Stimulated activated effector memory CD8-positive, alpha-beta T cell treated with anti-CD3 and anti-CD28 coated beads, Interleukin-12 subunit alpha, Interleukin-12 subunit beta, amount 100 ng/mL, for 72 hours (primary cell): ENCODE results near the gene LUZP2.
A peak's percentile ranks its signal among the peaks of the same experiment; 100 is the strongest.

ENCODE experiments used
- ATAC-seq: fragments of 150-1000 bp; cut with Tn5 transposase; 2 replicates; pipeline ENCODE4 v1.10.0; 2021
- DNase-seq, 2 donors: peaks; one replicate each; pipeline ENCODE4 v3.0.0; 2021 to 2022; ENCODE audit warnings: low spot score in 2 of 2
- H3K27ac Mint-ChIP-seq: one replicate; pipeline ENCODE4 v1.8.0; 2022; ENCODE audit warnings: mild to moderate bottlenecking, mixed read lengths
- H3K36me3 Mint-ChIP-seq: one replicate; pipeline ENCODE4 v1.8.0; 2022; ENCODE audit warnings: mild to moderate bottlenecking, mixed read lengths
- H3K4me1 Mint-ChIP-seq: one replicate; pipeline ENCODE4 v1.8.0; 2022; ENCODE audit warnings: mixed read lengths
- H3K4me3 Mint-ChIP-seq: one replicate; pipeline ENCODE4 v1.8.0; 2022; ENCODE audit warnings: mild to moderate bottlenecking, mixed read lengths
- H3K9me3 Mint-ChIP-seq: one replicate; pipeline ENCODE4 v1.8.0; 2022; ENCODE audit warnings: mixed read lengths

The LUZP2 gene

DNA sequence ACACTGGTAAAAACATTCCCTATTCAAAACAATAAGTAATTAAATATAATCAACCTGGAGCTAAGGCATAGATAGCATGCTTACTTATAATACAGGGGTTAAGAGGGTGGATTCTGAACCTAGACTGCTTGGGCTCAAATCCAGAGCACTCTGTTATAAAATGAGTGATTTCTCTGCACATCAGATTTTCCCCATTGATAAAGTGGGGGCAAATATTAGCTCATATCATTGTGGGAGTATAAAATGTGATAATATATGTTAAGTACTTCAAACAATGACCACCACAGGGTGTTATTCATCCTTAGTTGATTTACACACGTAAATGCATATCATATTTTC lies 139.4 kb downstream of the LUZP2 start:
- Mint-ChIP-seq H3K4me1 (no peaks in the 10 kb centered on the region), H3K4me3 (no peak overlapping the region), H3K36me3 (no peaks in the 10 kb centered on the region), H3K27ac (no peak overlapping the region), H3K9me3 (peaks cover 8% of the 10 kb centered on the region)
- DNase-seq: no peak
- no peak for ATAC-seq

DNA sequence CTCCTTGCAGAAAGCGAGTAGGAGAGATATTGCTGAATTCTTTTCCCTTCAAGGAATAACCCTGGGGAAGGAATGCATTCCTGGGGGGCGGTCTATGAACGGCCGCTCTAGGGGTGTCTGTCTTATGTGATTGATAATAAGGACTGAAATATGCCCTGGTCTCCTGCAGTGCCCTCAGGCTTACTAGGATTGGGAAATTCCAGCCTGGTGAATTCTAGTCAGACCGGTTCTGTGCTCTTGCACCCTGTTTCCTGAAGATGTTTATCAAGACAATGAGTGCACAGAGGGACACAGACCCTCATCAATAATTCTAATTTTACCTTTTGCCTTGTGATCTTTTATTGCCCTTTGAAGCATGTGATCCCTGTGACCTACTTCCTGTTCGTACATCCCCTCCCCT lies 140.7 kb downstream of the LUZP2 start:
- Mint-ChIP-seq H3K4me3 (no peak overlapping the region), H3K4me1 (no peaks in the 10 kb centered on the region), H3K9me3 (peaks cover 8% of the 10 kb centered on the region), H3K27ac (no peak overlapping the region), H3K36me3 (no peaks in the 10 kb centered on the region)
- ATAC-seq: no peak
- DNase-seq: no peak

- Mint-ChIP-seq H3K4me3 (no peak overlapping the region), H3K36me3 (no peaks in the 10 kb centered on the region), H3K4me1 (no peaks in the 10 kb centered on the region), H3K27ac (no peak overlapping the region), H3K9me3 (peaks cover 9% of the 10 kb centered on the region)
- no peak for ATAC-seq
- DNase-seq: no peak
Observed at GRCh38 chr11:24642648-24643047, 145.8 kb downstream of the LUZP2 start.

- Mint-ChIP-seq H3K36me3 (no peaks in the 10 kb centered on the region), H3K4me3 (no peak overlapping the region), H3K4me1 (no peaks in the 10 kb centered on the region), H3K27ac (no peak overlapping the region), H3K9me3 (peaks cover 14% of the 10 kb centered on the region)
- ATAC-seq (no peak), DNase-seq (no peak)
Observed at GRCh38 chr11:24645563-24645962, 148.7 kb downstream of the LUZP2 start.

- Mint-ChIP-seq H3K36me3 (no peaks in the 10 kb centered on the region), H3K4me3 (no peak overlapping the region), H3K9me3 (peaks cover 19% of the 10 kb centered on the region), H3K27ac (no peak overlapping the region), H3K4me1 (no peaks in the 10 kb centered on the region)
- no peak for DNase-seq
- ATAC-seq: no peak
Observed at GRCh38 chr11:24651873-24652272, 155.0 kb downstream of the LUZP2 start.

- ATAC-seq (no peak), DNase-seq (no peak)
- no peaks in the 10 kb centered on the region for H3K36me3 Mint-ChIP-seq
- no peak overlapping the region for H3K4me3 Mint-ChIP-seq
- H3K9me3 Mint-ChIP-seq: peaks cover 11% of the 10 kb centered on the region
- no peak overlapping the region for H3K27ac Mint-ChIP-seq
- no peaks in the 10 kb centered on the region for H3K4me1 Mint-ChIP-seq
Observed at GRCh38 chr11:24653901-24654300, 157.0 kb downstream of the LUZP2 start.

DNA sequence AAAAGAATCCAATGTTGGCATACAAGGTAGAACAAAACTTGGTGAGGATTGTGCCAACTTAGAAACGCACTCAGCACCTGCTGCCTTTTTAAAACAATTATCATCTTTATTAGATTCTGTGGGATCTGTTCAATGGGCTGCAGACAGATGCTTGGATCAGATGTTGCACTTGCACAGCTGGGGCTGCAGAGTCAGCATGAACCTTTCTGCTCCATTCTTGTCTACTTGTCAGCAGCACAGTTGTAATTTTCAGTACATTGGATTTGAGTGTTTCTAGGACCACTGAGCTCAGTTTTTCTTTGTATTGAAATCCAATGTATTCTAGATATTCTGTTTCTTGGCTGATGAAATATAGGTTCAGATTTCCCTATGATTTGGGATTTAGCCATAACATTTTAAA lies 164.5 kb downstream of the LUZP2 start:
- H3K4me1 Mint-ChIP-seq: no peaks in the 10 kb centered on the region
- H3K27ac Mint-ChIP-seq: no peak overlapping the region
- DNase-seq (no peak), ATAC-seq (no peak)
- H3K4me3 Mint-ChIP-seq: no peak overlapping the region
- H3K9me3 Mint-ChIP-seq: peaks cover 7% of the 10 kb centered on the region
- H3K36me3 Mint-ChIP-seq: no peaks in the 10 kb centered on the region

DNA sequence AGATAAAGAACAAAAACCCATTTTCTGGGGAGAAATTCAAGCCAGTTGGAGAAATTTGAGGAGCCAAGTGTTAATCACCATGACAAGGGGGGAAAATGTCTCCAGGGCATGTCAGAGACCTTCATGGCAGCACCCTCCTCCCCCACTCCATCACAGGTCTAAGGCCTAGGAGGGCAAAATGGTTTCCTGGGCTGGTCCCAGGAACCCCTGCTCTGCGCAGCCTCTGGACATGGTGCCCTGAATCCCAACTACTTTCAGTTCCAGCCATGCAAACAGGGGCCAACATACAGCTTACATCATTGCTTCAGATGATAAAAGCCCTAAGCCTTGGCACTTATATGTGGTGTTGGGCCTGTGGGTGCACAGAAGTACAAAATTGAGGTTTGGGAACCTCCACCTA lies 167.5 kb downstream of the LUZP2 start:
- no peaks in the 10 kb centered on the region for H3K36me3 Mint-ChIP-seq
- H3K4me1 Mint-ChIP-seq: no peaks in the 10 kb centered on the region
- no peak for ATAC-seq
- no peak overlapping the region for H3K27ac Mint-ChIP-seq
- no peak overlapping the region for H3K4me3 Mint-ChIP-seq
- H3K9me3 Mint-ChIP-seq: peaks cover 7% of the 10 kb centered on the region
- no peak for DNase-seq

DNA sequence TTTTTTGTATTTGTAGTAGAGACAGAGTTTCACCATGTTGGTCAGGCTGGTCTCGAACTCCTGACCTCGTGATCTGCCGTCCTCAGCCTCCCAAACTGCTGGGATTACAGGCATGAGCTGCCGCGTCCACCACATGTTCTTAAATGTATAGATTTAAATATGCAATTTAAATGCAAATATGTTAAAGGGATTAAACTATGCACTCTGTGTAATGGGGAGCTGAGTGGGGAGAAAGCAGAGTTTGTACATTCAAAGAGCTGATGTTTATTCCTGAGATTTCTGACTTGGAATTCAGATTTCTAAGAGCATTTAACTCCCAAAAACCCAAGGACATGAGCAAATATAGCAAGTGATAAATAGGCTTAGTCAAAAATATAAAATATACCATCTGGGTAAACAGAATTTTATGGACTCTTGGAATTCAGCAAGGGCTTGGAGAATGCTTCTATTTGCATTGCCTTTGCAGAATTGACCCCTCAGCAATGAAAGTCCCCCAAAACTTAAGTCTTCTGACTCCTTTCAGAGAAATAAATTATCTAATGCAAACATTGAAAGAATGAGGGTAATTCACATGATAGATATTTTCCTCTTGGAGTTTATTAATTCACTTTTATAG lies 170.6 kb downstream of the LUZP2 start:
- Mint-ChIP-seq H3K4me1 (no peaks in the 10 kb centered on the region), H3K36me3 (no peaks in the 10 kb centered on the region), H3K9me3 (peaks cover 7% of the 10 kb centered on the region), H3K27ac (no peak overlapping the region), H3K4me3 (no peak overlapping the region)
- ATAC-seq (no peak), DNase-seq (no peak)

- ATAC-seq (no peak), DNase-seq (no peak)
- Mint-ChIP-seq H3K4me3 (no peak overlapping the region), H3K4me1 (no peaks in the 10 kb centered on the region), H3K27ac (no peak overlapping the region), H3K36me3 (no peaks in the 10 kb centered on the region), H3K9me3 (no peaks in the 10 kb centered on the region)
Observed at GRCh38 chr11:24678703-24679348, 182.0 kb downstream of the LUZP2 start.

GRCh38 chr11:24679821-24680351 lies 183.0 kb downstream of the LUZP2 start:
- Mint-ChIP-seq H3K9me3 (peaks cover 5% of the 10 kb centered on the region), H3K36me3 (no peaks in the 10 kb centered on the region), H3K4me1 (no peaks in the 10 kb centered on the region), H3K4me3 (no peak overlapping the region), H3K27ac (no peak overlapping the region)
- no peak for ATAC-seq
- no peak for DNase-seq

GRCh38 chr11:24683583-24683982 lies 186.7 kb downstream of the LUZP2 start:
- DNase-seq: no peak
- ATAC-seq: no peak
- no peaks in the 10 kb centered on the region for H3K36me3 Mint-ChIP-seq
- H3K27ac Mint-ChIP-seq: no peak overlapping the region
- no peaks in the 10 kb centered on the region for H3K4me1 Mint-ChIP-seq
- H3K4me3 Mint-ChIP-seq: no peak overlapping the region
- peaks cover 9% of the 10 kb centered on the region for H3K9me3 Mint-ChIP-seq

DNA sequence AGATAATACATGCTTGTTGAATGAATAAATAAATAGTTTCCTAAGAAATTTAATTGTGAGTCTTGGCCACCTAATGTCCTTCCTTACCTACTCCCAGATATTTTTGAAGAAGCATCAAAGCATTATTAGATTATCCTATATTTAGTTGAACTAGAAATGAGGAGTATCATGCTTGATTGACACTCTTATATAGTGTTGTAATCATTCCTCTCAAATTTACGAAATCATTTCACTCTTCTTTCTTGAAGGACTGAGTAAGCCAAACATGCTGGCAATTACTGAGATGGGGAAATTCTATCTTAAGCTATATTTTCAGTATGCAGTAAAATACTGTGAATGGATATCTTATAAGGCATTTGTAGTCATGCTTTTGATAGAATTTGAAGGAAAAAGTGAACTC lies 189.0 kb downstream of the LUZP2 start:
- H3K36me3 Mint-ChIP-seq: no peaks in the 10 kb centered on the region
- H3K9me3 Mint-ChIP-seq: peaks cover 9% of the 10 kb centered on the region

GRCh38 chr11:24687531-24688147 lies 190.8 kb downstream of the LUZP2 start:
- H3K36me3 Mint-ChIP-seq: no peaks in the 10 kb centered on the region
- no peak overlapping the region for H3K4me3 Mint-ChIP-seq
- ATAC-seq: no peak
- no peak for DNase-seq
- H3K4me1 Mint-ChIP-seq: no peaks in the 10 kb centered on the region
- no peak overlapping the region for H3K27ac Mint-ChIP-seq
- H3K9me3 Mint-ChIP-seq: peaks cover 9% of the 10 kb centered on the region

More for the DNA sequence above, 189.0 kb downstream of the LUZP2 start:
- ATAC-seq (no peak), DNase-seq (no peak)
- Mint-ChIP-seq H3K27ac (no peak overlapping the region), H3K4me3 (no peak overlapping the region), H3K4me1 (no peaks in the 10 kb centered on the region)

- peaks cover 8% of the 10 kb centered on the region for H3K9me3 Mint-ChIP-seq
- no peak overlapping the region for H3K4me3 Mint-ChIP-seq
- no peak for ATAC-seq
- no peaks in the 10 kb centered on the region for H3K36me3 Mint-ChIP-seq
- H3K27ac Mint-ChIP-seq: no peak overlapping the region
- no peak for DNase-seq
- no peaks in the 10 kb centered on the region for H3K4me1 Mint-ChIP-seq
Observed at GRCh38 chr11:24688981-24689380, 192.1 kb downstream of the LUZP2 start.

DNA sequence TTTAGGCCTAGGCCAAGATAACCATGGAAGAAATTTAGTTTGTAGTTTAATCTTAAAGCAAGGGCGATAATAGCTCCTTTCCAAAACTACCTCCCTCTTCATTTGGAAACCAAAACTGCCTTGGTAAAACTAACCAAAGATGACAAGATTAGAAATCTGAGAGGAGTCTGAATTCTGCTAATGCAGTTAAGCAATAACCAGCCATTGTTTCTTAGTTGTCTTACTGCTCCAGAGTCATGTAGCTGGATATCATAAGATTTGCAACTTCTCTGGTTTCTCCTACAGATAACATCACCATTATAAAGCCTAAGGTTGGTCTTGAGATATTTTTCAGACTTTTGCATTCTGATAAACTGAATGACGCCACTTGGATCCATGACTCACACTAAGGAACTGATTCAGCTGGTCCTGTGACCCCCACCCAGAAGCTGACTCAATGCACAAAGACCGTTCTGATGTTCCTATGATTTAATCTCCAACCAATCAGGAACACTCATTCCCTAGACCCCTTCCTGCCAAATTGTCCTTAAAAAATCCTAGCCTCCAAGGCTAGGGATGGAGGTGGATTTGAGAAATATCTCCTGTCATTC lies 200.8 kb downstream of the LUZP2 start:
- ATAC-seq: peak; percentile 26
- H3K4me3 Mint-ChIP-seq: no peak overlapping the region
- H3K36me3 Mint-ChIP-seq: no peaks in the 10 kb centered on the region
- no peak for DNase-seq
- H3K27ac Mint-ChIP-seq: no peak overlapping the region
- peaks cover 4% of the 10 kb centered on the region for H3K4me1 Mint-ChIP-seq
- H3K9me3 Mint-ChIP-seq: peaks cover 15% of the 10 kb centered on the region
